HEK293 (cell line): ENCODE results near the gene CCDC178.

ENCODE experiments used
- CTCF ChIA-PET: fragments of 350-600 bp; formaldehyde crosslinking; extraction: SDS; loops from one replicate; lab custom pipeline; 2021; ENCODE audit warnings: antibody characterized with exemption; lab: Yijun Ruan, JAX
- POLR2A ChIA-PET: fragments of 300-600 bp; formaldehyde crosslinking; extraction: SDS; loops from one replicate; lab custom pipeline; 2020; ENCODE audit warnings: antibody characterized with exemption, inconsistent platforms; lab: Yijun Ruan, JAX
- H3K27ac ChIP-seq: fragments of 200-500 bp; sonication (Bioruptor generic); 2 replicates; pipeline ENCODE4 v1.5.1; 2014; ENCODE audit warnings: low read depth, low read length, control low read depth, inconsistent platforms; ENCODE audit errors: extremely low read depth
- H3K36me3 ChIP-seq, 2 experiments: fragments of 200-500 bp in 1 of 2; sonication (Bioruptor generic) in 1 of 2; 1 replicate in 1 of 2; 2 replicates in 1 of 2; pipeline ENCODE4 v1.5.1; 2014 to 2017; ENCODE audit warnings: inconsistent platforms in 2 of 2, low read length in 2 of 2; ENCODE audit not compliant: control insufficient read depth in 2 of 2, insufficient read depth in 1 of 2
- H3K4me1 ChIP-seq: fragments of 200-500 bp; sonication (Bioruptor generic); 2 replicates; pipeline ENCODE4 v1.5.1; 2014; ENCODE audit warnings: mild to moderate bottlenecking, low read length, inconsistent platforms; ENCODE audit not compliant: control insufficient read depth, insufficient read depth
- H3K4me3 ChIP-seq: 2 replicates; pipeline ENCODE4 v1.5.1; 2011; ENCODE audit warnings: low read depth, mild to moderate bottlenecking, control low read depth, low read length, moderate library complexity
- H3K9me3 ChIP-seq: fragments of 200-500 bp; sonication (Bioruptor generic); 2 replicates; pipeline ENCODE4 v1.5.1; 2014; ENCODE audit warnings: low read depth, low read length, inconsistent platforms; ENCODE audit not compliant: control insufficient read depth, insufficient read depth
- KLF17 ChIP-seq: fragments of 450-650 bp; formaldehyde crosslinking; IDR thresholded peaks from 2 replicates; pipeline ENCODE4 v1.5.1; 2016; ENCODE audit warnings: missing biosample characterization, missing genetic modification characterization
- KLF9 ChIP-seq: fragments of 450-650 bp; formaldehyde crosslinking; IDR thresholded peaks from 2 replicates; pipeline ENCODE4 v1.5.1; 2016; ENCODE audit warnings: missing biosample characterization, missing genetic modification characterization, low read depth
- PRDM1 ChIP-seq: fragments of 450-650 bp; formaldehyde crosslinking; IDR thresholded peaks from 2 replicates; pipeline ENCODE4; 2016; ENCODE audit warnings: missing biosample characterization, missing genetic modification characterization
- SCRT1 ChIP-seq: fragments of 450-650 bp; formaldehyde crosslinking; IDR thresholded peaks from 2 replicates; pipeline ENCODE4 v1.5.1; 2016; ENCODE audit warnings: missing biosample characterization, missing genetic modification characterization, borderline replicate concordance
- TRIM28 ChIP-seq: IDR thresholded peaks from 2 replicates; pipeline ENCODE4 v1.6.1; 2011; ENCODE audit warnings: low read length, control low read depth, borderline replicate concordance
- ZFP69B ChIP-seq: fragments of 450-650 bp; formaldehyde crosslinking; IDR thresholded peaks from 2 replicates; pipeline ENCODE4 v1.5.1; 2016; ENCODE audit warnings: missing biosample characterization, missing genetic modification characterization
- ZNF202 ChIP-seq: fragments of 450-650 bp; formaldehyde crosslinking; IDR thresholded peaks from 2 replicates; pipeline ENCODE4 v1.5.1; 2016; ENCODE audit warnings: missing biosample characterization, missing genetic modification characterization, borderline replicate concordance
- ZNF274 ChIP-seq, 2 experiments: fragments of 200-500 bp in 1 of 2; fragments of 450-650 bp in 1 of 2; sonication (Bioruptor generic) in 1 of 2; formaldehyde crosslinking in 1 of 2; IDR thresholded peaks; 2 replicates each; pipeline versions ENCODE4 v1.5.1 to v1.6.1; 2014 to 2016; ENCODE audit warnings: borderline replicate concordance in 1 of 2, inconsistent platforms in 1 of 2, low read length in 1 of 2, missing biosample characterization in 1 of 2, missing genetic modification characterization in 1 of 2
- ZNF501 ChIP-seq: fragments of 450-650 bp; formaldehyde crosslinking; IDR thresholded peaks from 2 replicates; pipeline ENCODE4 v1.5.1; 2016; ENCODE audit warnings: missing biosample characterization, missing genetic modification characterization
- ZNF529 ChIP-seq: fragments of 450-650 bp; formaldehyde crosslinking; IDR thresholded peaks from 2 replicates; pipeline ENCODE4 v1.5.1; 2017; ENCODE audit warnings: missing genetic modification characterization, missing biosample characterization; ENCODE audit not compliant: insufficient replicate concordance
- ZNF585B ChIP-seq: fragments of 450-650 bp; formaldehyde crosslinking; IDR thresholded peaks from 2 replicates; pipeline ENCODE4 v1.5.1; 2016; ENCODE audit warnings: missing biosample characterization, missing genetic modification characterization
- ZNF596 ChIP-seq: fragments of 450-650 bp; IDR thresholded peaks from 2 replicates; pipeline ENCODE4 v1.5.0; 2018; ENCODE audit warnings: missing biosample characterization, mild to moderate bottlenecking, missing genetic modification characterization, moderate library complexity
- ZNF768 ChIP-seq: fragments of 450-650 bp; formaldehyde crosslinking; IDR thresholded peaks from 2 replicates; pipeline ENCODE4 v1.5.1; 2018; ENCODE audit warnings: missing biosample characterization, mild to moderate bottlenecking, missing genetic modification characterization
- ZNF777 ChIP-seq: fragments of 450-650 bp; formaldehyde crosslinking; IDR thresholded peaks from 2 replicates; pipeline ENCODE4 v1.5.1; 2017; ENCODE audit warnings: missing biosample characterization, missing genetic modification characterization, borderline replicate concordance
- TF ChIP-seq, protein P1 (sequence below): fragments of 450-650 bp; formaldehyde crosslinking; IDR thresholded peaks from 2 replicates; pipeline ENCODE4 v1.5.1; 2016; ENCODE audit warnings: missing biosample characterization, missing genetic modification characterization
- TF ChIP-seq, protein P2 (sequence below): fragments of 450-650 bp; formaldehyde crosslinking; IDR thresholded peaks from 2 replicates; pipeline ENCODE4 v1.5.1; 2016; ENCODE audit warnings: missing biosample characterization, missing genetic modification characterization
- TF ChIP-seq, protein P3 (sequence below): fragments of 450-650 bp; formaldehyde crosslinking; IDR thresholded peaks from 2 replicates; pipeline ENCODE4 v1.5.1; 2016; ENCODE audit warnings: missing biosample characterization, missing genetic modification characterization

CCDC178 gene

GRCh38 chr18:33195795-33196194 lies 244.7 kb downstream of the CCDC178 start:
- no peak overlapping the region for H3K4me3 ChIP-seq
- H3K9me3 ChIP-seq, result no peaks in the 10 kb centered on the region
- ChIA-PET POLR2A (no interaction called here), CTCF (interaction anchor here (0.5 to 1.3 kb wide), 3 partner anchors 13 to 274 kb away, joined by 3 to 4 read pairs (median 3); no protein-coding TSS in a partner anchor)
- TF ChIP-seq, protein P1, sequence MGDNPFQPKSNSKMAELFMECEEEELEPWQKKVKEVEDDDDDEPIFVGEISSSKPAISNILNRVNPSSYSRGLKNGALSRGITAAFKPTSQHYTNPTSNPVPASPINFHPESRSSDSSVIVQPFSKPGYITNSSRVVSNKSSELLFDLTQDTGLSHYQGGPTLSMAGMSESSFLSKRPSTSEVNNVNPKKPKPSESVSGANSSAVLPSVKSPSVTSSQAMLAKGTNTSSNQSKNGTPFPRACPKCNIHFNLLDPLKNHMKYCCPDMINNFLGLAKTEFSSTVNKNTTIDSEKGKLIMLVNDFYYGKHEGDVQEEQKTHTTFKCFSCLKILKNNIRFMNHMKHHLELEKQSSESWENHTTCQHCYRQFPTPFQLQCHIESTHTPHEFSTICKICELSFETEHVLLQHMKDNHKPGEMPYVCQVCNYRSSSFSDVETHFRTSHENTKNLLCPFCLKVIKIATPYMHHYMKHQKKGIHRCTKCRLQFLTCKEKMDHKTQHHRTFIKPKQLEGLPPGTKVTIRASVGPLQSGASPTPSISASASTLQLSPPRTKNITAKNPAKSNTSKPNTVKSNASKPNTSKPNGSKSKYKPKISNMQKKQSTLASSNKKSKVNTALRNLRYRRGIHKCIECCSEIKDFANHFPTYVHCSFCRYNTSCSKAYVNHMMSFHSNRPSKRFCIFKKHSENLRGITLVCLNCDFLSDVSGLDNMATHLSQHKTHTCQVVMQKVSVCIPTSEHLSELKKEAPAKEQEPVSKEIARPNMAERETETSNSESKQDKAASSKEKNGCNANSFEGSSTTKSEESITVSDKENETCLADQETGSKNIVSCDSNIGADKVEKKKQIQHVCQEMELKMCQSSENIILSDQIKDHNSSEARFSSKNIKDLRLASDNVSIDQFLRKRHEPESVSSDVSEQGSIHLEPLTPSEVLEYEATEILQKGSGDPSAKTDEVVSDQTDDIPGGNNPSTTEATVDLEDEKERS (tag by site-specific recombination), result no peak
- TF ChIP-seq ZNF768 (tag by site-specific recombination), result no peak
- peak; percentile 60; the same call in 1 of the 2 replicates for TF ChIP-seq TRIM28
- no peaks in the 10 kb centered on the region for H3K4me1 ChIP-seq
- H3K36me3 ChIP-seq, result no peaks in the 10 kb centered on the region
- H3K27ac ChIP-seq, result no peak overlapping the region

- TF ChIP-seq ZNF596 (tag by site-specific recombination) (peak; percentile 91), KLF9 (tag by site-specific recombination) (no peak)
- TF ChIP-seq, all 188 proteins: peak for 1
- Histone ChIP-seq H3K9me3 (no peaks in the 10 kb centered on the region), H3K4me3 (no peak overlapping the region), H3K27ac (no peak overlapping the region), H3K36me3 (no peaks in the 10 kb centered on the region), H3K4me1 (no peaks in the 10 kb centered on the region)
- POLR2A ChIA-PET, result no interaction called here
- CTCF ChIA-PET, result interaction anchor here (0.7 to 0.9 kb wide), 2 partner anchors 34 to 94 kb away, joined by 3 read pairs; no protein-coding TSS in a partner anchor
Observed at GRCh38 chr18:33194793-33195192, 245.7 kb downstream of the CCDC178 start.

- Histone ChIP-seq H3K4me1 (no peaks in the 10 kb centered on the region), H3K4me3 (no peak overlapping the region)
- peak; percentile 39; the same call in 1 of the 2 replicates for TF ChIP-seq PRDM1 (tag by site-specific recombination)
- TF ChIP-seq ZNF501, result no peak
- no peak for TF ChIP-seq ZNF202 (tag by site-specific recombination)
- TF ChIP-seq ZNF529, result no peak
Observed at GRCh38 chr18:33184958-33185357, 255.6 kb downstream of the CCDC178 start.

DNA sequence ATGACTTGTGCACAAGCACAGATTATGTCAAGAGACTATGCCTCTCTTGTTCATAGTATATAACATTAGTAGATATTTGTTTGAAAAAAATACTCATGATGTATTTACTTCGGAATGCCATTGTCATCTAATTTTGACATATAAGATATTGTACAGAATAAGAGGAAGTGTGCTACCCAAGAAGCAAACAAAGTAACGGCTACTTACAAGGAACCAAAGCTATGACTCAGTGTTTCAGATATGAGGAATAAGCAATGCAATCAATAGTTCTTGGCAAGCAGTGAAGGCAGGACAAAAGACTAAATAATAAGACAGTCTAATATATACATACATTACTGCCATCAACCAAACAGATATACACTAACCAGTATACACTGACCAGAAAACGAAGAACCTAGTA lies 256.3 kb downstream of the CCDC178 start:
- ChIA-PET CTCF (interaction anchor here (0.6 to 2.0 kb wide), 5 partner anchors 9 to 316 kb away, joined by 3 to 11 read pairs (median 4); no protein-coding TSS in a partner anchor), POLR2A (no interaction called here)
- H3K4me3 ChIP-seq, result no peak overlapping the region
- no peaks in the 10 kb centered on the region for H3K9me3 ChIP-seq
- H3K27ac ChIP-seq, result no peak overlapping the region
- no peaks in the 10 kb centered on the region for H3K36me3 ChIP-seq
- H3K4me1 ChIP-seq, result no peaks in the 10 kb centered on the region
- TF ChIP-seq, protein P2, sequence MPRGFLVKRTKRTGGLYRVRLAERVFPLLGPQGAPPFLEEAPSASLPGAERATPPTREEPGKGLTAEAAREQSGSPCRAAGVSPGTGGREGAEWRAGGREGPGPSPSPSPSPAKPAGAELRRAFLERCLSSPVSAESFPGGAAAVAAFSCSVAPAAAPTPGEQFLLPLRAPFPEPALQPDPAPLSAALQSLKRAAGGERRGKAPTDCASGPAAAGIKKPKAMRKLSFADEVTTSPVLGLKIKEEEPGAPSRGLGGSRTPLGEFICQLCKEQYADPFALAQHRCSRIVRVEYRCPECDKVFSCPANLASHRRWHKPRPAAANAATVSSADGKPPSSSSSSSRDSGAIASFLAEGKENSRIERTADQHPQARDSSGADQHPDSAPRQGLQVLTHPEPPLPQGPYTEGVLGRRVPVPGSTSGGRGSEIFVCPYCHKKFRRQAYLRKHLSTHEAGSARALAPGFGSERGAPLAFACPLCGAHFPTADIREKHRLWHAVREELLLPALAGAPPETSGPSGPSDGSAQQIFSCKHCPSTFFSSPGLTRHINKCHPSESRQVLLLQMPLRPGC (tag by site-specific recombination), result no peak
- TF ChIP-seq ZNF596 (tag by site-specific recombination), result no peak
- TF ChIP-seq, protein P3, sequence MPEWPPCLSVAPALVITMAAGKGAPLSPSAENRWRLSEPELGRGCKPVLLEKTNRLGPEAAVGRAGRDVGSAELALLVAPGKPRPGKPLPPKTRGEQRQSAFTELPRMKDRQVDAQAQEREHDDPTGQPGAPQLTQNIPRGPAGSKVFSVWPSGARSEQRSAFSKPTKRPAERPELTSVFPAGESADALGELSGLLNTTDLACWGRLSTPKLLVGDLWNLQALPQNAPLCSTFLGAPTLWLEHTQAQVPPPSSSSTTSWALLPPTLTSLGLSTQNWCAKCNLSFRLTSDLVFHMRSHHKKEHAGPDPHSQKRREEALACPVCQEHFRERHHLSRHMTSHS (tag by site-specific recombination), result no peak
- no peak for TF ChIP-seq ZNF585B (tag by site-specific recombination)
- TF ChIP-seq SCRT1 (tag by site-specific recombination), result no peak
- no peak for TF ChIP-seq ZNF274 (IDR thresholded peaks at IDR 0.05; ENCODE audit: low read length)
- no peak for TF ChIP-seq ZNF274 (tag by site-specific recombination; IDR thresholded peaks at IDR 0.05; ENCODE audit: borderline replicate concordance)
- TF ChIP-seq ZNF777 (tag by site-specific recombination), result no peak
- TF ChIP-seq ZFP69B, result no peak
- no peak for TF ChIP-seq KLF17 (tag by site-specific recombination)
- no peak for TF ChIP-seq ZNF529

More at GRCh38 chr18:33184958-33185357, 255.6 kb downstream of the CCDC178 start:
- CTCF ChIA-PET, result interaction anchor here (0.6 to 0.7 kb wide), 5 partner anchors 10 to 1506 kb away, joined by 3 to 4 read pairs (median 3); no protein-coding TSS in a partner anchor
- POLR2A ChIA-PET, result no interaction called here
- no peak overlapping the region for H3K27ac ChIP-seq
- H3K36me3 ChIP-seq, result no peaks in the 10 kb centered on the region
- H3K9me3 ChIP-seq, result no peaks in the 10 kb centered on the region
